Esophagus muscularis mucosa (tissue), 3 donors: ENCODE results near the gene ZNF723.

ENCODE experiments used
- CTCF ChIP-seq, 3 experiments: fragments of 200-600 bp in 2 of 3; fragments of 450-650 bp in 1 of 3; sonication (generic) in 2 of 3; IDR thresholded peaks; one replicate each; pipeline ENCODE4 v1.5.1; 2017 to 2019; ENCODE audit warnings: antibody characterized with exemption in 3 of 3, mild to moderate bottlenecking in 2 of 3, moderate library complexity in 1 of 3
- POLR2A ChIP-seq: fragments of 450-650 bp; IDR thresholded peaks from one replicate; pipeline ENCODE4 v1.6.1; 2017; ENCODE audit warnings: antibody characterized with exemption, moderate library complexity, mild to moderate bottlenecking, low read depth

GRCh38 chr19:22901431-22902130, 69.5 kb downstream of the ZNF723 start:
- TF ChIP-seq POLR2A: no peak
- TF ChIP-seq CTCF (IDR thresholded peaks at IDR 0.05): no peak
